NB4 (cell line): ENCODE measurements around the gene CYBA.

ENCODE experiments used
- POLR2A ChIP-seq: IDR thresholded peaks from 2 replicates; pipeline ENCODE4 v1.6.1; 2011; ENCODE audit warnings: mild to moderate bottlenecking; ENCODE audit not compliant: insufficient read length; ENCODE audit errors: extremely low read depth
- TF ChIP-seq, protein P1 (sequence below): IDR thresholded peaks from one replicate; pipeline ENCODE4 v1.5.1; 2012; ENCODE audit warnings: low read depth, low read length
- TF ChIP-seq, protein P2 (sequence below): IDR thresholded peaks from 2 replicates; pipeline ENCODE4 v1.6.1; 2011; ENCODE audit warnings: low read depth, low read length

DNA sequence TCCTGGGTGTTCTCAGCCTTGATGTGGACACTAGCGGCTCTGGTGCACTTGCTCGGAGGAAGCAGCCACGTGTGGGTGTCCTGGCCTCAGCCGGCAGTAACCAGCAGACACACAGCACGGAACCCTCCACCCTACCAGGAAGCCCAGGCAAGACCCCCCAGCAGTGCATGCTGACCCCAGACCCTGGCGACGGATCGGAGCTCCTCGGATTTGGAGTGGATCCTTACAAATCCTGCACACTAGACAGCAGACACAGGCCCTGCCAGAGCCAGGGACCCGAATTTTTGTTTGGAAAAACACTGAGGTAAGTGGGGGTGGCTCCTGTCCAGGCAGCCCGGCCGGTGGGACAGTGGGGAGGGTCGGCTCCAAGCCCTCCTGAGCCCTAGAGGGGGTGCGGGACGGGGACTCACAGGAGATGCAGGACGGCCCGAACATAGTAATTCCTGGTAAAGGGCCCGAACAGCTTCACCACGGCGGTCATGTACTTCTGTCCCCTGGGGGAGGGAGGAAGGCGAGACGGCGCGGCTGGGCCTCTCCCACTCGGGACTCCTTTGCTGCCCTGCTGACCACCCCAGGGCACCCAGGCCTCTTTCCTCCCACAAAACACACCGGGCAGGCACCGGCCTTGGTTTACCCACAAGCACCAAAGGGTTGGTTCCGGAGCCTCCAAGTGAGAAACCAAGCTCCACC is 4.4 kb downstream of the CYBA start:
- TF ChIP-seq, protein P1, sequence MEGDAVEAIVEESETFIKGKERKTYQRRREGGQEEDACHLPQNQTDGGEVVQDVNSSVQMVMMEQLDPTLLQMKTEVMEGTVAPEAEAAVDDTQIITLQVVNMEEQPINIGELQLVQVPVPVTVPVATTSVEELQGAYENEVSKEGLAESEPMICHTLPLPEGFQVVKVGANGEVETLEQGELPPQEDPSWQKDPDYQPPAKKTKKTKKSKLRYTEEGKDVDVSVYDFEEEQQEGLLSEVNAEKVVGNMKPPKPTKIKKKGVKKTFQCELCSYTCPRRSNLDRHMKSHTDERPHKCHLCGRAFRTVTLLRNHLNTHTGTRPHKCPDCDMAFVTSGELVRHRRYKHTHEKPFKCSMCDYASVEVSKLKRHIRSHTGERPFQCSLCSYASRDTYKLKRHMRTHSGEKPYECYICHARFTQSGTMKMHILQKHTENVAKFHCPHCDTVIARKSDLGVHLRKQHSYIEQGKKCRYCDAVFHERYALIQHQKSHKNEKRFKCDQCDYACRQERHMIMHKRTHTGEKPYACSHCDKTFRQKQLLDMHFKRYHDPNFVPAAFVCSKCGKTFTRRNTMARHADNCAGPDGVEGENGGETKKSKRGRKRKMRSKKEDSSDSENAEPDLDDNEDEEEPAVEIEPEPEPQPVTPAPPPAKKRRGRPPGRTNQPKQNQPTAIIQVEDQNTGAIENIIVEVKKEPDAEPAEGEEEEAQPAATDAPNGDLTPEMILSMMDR, result no peak
- no peak for TF ChIP-seq POLR2A
- TF ChIP-seq, protein P2, sequence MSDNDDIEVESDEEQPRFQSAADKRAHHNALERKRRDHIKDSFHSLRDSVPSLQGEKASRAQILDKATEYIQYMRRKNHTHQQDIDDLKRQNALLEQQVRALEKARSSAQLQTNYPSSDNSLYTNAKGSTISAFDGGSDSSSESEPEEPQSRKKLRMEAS, result no peak
